ENCODE measurements around the gene C1RL.

DNA sequence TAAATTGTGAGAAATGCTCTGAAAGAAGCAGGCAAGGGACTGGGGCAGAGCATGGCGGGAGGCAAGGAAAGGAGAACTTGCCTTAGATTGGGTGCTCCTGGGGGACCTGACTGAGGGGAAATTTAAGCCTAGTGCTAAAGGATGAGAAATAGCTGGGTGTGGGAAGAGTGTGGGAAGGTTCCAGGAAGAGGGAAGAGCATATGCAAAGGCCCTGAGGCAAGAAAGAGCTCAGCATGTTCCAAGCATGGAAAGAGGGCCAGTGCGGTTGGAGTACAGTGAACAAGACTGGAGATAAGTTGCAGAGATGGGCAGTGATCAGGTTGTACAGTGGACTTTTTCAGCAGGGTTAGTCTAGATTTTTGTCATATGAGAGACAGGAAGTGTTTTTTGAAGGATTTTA lies 30.2 kb upstream of the C1RL start:
- TF ChIP-seq, protein P1, sequence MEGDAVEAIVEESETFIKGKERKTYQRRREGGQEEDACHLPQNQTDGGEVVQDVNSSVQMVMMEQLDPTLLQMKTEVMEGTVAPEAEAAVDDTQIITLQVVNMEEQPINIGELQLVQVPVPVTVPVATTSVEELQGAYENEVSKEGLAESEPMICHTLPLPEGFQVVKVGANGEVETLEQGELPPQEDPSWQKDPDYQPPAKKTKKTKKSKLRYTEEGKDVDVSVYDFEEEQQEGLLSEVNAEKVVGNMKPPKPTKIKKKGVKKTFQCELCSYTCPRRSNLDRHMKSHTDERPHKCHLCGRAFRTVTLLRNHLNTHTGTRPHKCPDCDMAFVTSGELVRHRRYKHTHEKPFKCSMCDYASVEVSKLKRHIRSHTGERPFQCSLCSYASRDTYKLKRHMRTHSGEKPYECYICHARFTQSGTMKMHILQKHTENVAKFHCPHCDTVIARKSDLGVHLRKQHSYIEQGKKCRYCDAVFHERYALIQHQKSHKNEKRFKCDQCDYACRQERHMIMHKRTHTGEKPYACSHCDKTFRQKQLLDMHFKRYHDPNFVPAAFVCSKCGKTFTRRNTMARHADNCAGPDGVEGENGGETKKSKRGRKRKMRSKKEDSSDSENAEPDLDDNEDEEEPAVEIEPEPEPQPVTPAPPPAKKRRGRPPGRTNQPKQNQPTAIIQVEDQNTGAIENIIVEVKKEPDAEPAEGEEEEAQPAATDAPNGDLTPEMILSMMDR (IDR thresholded peaks at IDR 0.05; ENCODE audit: low read depth, low read length, missing input control): no peak
- TF ChIP-seq, protein P2, sequence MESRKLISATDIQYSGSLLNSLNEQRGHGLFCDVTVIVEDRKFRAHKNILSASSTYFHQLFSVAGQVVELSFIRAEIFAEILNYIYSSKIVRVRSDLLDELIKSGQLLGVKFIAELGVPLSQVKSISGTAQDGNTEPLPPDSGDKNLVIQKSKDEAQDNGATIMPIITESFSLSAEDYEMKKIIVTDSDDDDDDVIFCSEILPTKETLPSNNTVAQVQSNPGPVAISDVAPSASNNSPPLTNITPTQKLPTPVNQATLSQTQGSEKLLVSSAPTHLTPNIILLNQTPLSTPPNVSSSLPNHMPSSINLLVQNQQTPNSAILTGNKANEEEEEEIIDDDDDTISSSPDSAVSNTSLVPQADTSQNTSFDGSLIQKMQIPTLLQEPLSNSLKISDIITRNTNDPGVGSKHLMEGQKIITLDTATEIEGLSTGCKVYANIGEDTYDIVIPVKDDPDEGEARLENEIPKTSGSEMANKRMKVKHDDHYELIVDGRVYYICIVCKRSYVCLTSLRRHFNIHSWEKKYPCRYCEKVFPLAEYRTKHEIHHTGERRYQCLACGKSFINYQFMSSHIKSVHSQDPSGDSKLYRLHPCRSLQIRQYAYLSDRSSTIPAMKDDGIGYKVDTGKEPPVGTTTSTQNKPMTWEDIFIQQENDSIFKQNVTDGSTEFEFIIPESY (IDR thresholded peaks at IDR 0.05): no peak
- TF ChIP-seq FOXA1 (IDR thresholded peaks at IDR 0.05): no peak
- TF ChIP-seq YY1 (IDR thresholded peaks at IDR 0.05): no peak
- TF ChIP-seq, protein P3, sequence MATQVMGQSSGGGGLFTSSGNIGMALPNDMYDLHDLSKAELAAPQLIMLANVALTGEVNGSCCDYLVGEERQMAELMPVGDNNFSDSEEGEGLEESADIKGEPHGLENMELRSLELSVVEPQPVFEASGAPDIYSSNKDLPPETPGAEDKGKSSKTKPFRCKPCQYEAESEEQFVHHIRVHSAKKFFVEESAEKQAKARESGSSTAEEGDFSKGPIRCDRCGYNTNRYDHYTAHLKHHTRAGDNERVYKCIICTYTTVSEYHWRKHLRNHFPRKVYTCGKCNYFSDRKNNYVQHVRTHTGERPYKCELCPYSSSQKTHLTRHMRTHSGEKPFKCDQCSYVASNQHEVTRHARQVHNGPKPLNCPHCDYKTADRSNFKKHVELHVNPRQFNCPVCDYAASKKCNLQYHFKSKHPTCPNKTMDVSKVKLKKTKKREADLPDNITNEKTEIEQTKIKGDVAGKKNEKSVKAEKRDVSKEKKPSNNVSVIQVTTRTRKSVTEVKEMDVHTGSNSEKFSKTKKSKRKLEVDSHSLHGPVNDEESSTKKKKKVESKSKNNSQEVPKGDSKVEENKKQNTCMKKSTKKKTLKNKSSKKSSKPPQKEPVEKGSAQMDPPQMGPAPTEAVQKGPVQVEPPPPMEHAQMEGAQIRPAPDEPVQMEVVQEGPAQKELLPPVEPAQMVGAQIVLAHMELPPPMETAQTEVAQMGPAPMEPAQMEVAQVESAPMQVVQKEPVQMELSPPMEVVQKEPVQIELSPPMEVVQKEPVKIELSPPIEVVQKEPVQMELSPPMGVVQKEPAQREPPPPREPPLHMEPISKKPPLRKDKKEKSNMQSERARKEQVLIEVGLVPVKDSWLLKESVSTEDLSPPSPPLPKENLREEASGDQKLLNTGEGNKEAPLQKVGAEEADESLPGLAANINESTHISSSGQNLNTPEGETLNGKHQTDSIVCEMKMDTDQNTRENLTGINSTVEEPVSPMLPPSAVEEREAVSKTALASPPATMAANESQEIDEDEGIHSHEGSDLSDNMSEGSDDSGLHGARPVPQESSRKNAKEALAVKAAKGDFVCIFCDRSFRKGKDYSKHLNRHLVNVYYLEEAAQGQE (IDR thresholded peaks at IDR 0.05): no peak
- TF ChIP-seq TAF1 (conservative IDR thresholded peaks at IDR 0.05): no peak
- no peak for TF ChIP-seq EGR1 (IDR thresholded peaks at IDR 0.05; ENCODE audit: low read depth in 2 of 2)
- TF ChIP-seq, protein P4, sequence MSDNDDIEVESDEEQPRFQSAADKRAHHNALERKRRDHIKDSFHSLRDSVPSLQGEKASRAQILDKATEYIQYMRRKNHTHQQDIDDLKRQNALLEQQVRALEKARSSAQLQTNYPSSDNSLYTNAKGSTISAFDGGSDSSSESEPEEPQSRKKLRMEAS (IDR thresholded peaks at IDR 0.05): no peak
- TF ChIP-seq, protein P5, sequence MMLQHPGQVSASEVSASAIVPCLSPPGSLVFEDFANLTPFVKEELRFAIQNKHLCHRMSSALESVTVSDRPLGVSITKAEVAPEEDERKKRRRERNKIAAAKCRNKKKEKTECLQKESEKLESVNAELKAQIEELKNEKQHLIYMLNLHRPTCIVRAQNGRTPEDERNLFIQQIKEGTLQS (IDR thresholded peaks at IDR 0.05): no peak
- no peak for TF ChIP-seq JUND (IDR thresholded peaks at IDR 0.05)
- TF ChIP-seq SP1 (IDR thresholded peaks at IDR 0.05): no peak
